Measurements from ENCODE around the gene QRSL1.
A peak's percentile ranks its signal among the peaks of the same experiment; 100 is the strongest.

GRCh38 chr6:106629859-106630163 is 433 bp downstream of the QRSL1 start:
- no peak for TF ChIP-seq CTCF (conservative IDR thresholded peaks at IDR 0.05)
- peak; percentile 52 for TF ChIP-seq ZFX (IDR thresholded peaks at IDR 0.05)
